H1 (cell line): ENCODE data around the gene SMCP. TPM values are rescaled to one million over a fixed set of nuclear protein-coding genes. Genes with fewer than 3 reads are reported as not detected.

Experiments
- BCL11A ChIP-seq, 2 experiments: IDR thresholded peaks; one replicate each; pipeline ENCODE4 v1.6.1; 2011; ENCODE audit warnings: low read depth in 2 of 2, low read length in 2 of 2, mild to moderate bottlenecking in 2 of 2
- CBX8 ChIP-seq: fragments of 300-800, 300-1000 bp; sonication (generic); IDR thresholded peaks from 2 replicates; pipeline ENCODE4 v1.7.1; 2016; ENCODE audit warnings: low read depth, low read length, borderline replicate concordance
- CHD7 ChIP-seq: fragments of 300-600 bp; sonication (generic); IDR thresholded peaks from 2 replicates; pipeline ENCODE4 v1.7.1; 2012; ENCODE audit warnings: low read length, moderate library complexity, mild to moderate bottlenecking, inconsistent platforms; ENCODE audit not compliant: insufficient replicate concordance
- CREB1 ChIP-seq: IDR thresholded peaks from 2 replicates; pipeline ENCODE4 v1.6.1; 2012; ENCODE audit warnings: inconsistent platforms
- FOSL1 ChIP-seq: IDR thresholded peaks from 2 replicates; pipeline ENCODE4 v1.6.1; 2011; ENCODE audit warnings: mild to moderate bottlenecking, low read depth, low read length, moderate library complexity; ENCODE audit not compliant: insufficient read depth
- GTF2F1 ChIP-seq: IDR thresholded peaks from 2 replicates; pipeline ENCODE4 v1.6.1; 2012; ENCODE audit warnings: low read depth, low read length, improper control_type of control experiment, borderline replicate concordance
- JUND ChIP-seq: IDR thresholded peaks from 2 replicates; pipeline ENCODE4 v1.6.1; 2011; ENCODE audit warnings: mild to moderate bottlenecking, improper control_type of control experiment, low read length
- NANOG ChIP-seq: IDR thresholded peaks from 2 replicates; pipeline ENCODE4 v1.6.1; 2011; ENCODE audit warnings: low read length, low read depth, mild to moderate bottlenecking, inconsistent platforms; ENCODE audit not compliant: insufficient read depth, poor library complexity, severe bottlenecking
- RAD21 ChIP-seq, 2 experiments: IDR thresholded peaks in 1 of 2; conservative IDR thresholded peaks in 1 of 2; 2 replicates each; pipeline ENCODE4 v1.6.1; 2011; ENCODE audit warnings: low read depth in 2 of 2, low read length in 2 of 2, improper control_type of control experiment in 1 of 2, inconsistent platforms in 1 of 2, mild to moderate bottlenecking in 1 of 2, moderate library complexity in 1 of 2
- RNF2 ChIP-seq: fragments of 200-900, 300-1000 bp; sonication (generic); IDR thresholded peaks from 2 replicates; pipeline ENCODE4 v1.7.1; 2016; ENCODE audit warnings: borderline replicate concordance, low read depth, mild to moderate bottlenecking, antibody characterized with exemption, low read length; ENCODE audit not compliant: poor library complexity, severe bottlenecking; ENCODE audit errors: missing control alignments
- TBP ChIP-seq: IDR thresholded peaks from 2 replicates; pipeline ENCODE4 v1.6.1; 2011; ENCODE audit warnings: low read depth, low read length, improper control_type of control experiment
- polyA plus RNA-seq, 7 experiments: library from polyadenylated mRNA; depleted of rRNA in 3 of 7; stranded (reverse) in 5 of 7; unstranded in 2 of 7; fragments of >200 nt in 5 of 7; fragments of 200-250 nt in 2 of 7; gene quantifications; 1 replicate in 5 of 7; 2 replicates in 1 of 7; 4 replicates in 1 of 7; pipeline versions ENCODE4 v1.2.1 to v1.2.3, GENCODE V29; 2011 to 2013; ENCODE audit warnings: missing spikeins in 2 of 7, mixed read lengths in 2 of 7
- total RNA-seq: library from RNA; stranded (reverse); fragmentation: NEBNext Ultra II Directional; extraction: Animal tissue kit (Norgen Biotek cat#: 25700); gene quantifications from 2 replicates; pipeline ENCODE4 v1.2.1, GENCODE V29; 2021

The SMCP gene
- total and polyA plus RNA-seq, 2 of the 8 experiments (the other 6 are each of a cell fraction or from before 2014, with no cell fraction given): not detected

- TF ChIP-seq CHD7 (no peak), RNF2 (no peak), CREB1 (no peak), CBX8 (no peak), JUND (no peak), TBP (no peak), GTF2F1 (no peak), FOSL1 (no peak), NANOG (no peak), RAD21 (IDR thresholded peaks at IDR 0.05 in 1 of 2, conservative IDR thresholded peaks at IDR 0.05 in 1 of 2; ENCODE audit: low read depth in 2 of 2, low read length in 2 of 2) (no peak), BCL11A (IDR thresholded peaks at IDR 0.05; ENCODE audit: low read depth in 2 of 2, low read length in 2 of 2) (no peak)
Measured at GRCh38 chr1:152886085-152886484, 8.0 kb downstream of the SMCP start (continued).
